Panc1 (cell line): ENCODE results near the gene PSME3IP1.

Experiments used
- POLR2AphosphoS5 ChIP-seq: IDR thresholded peaks from 2 replicates; pipeline ENCODE4 v1.6.1; 2012; ENCODE audit warnings: mild to moderate bottlenecking, low read depth, low read length, moderate library complexity
- SIN3A ChIP-seq: IDR thresholded peaks from 2 replicates; pipeline ENCODE4 v1.6.1; 2012; ENCODE audit warnings: low read depth, mild to moderate bottlenecking, low read length, moderate library complexity, borderline replicate concordance; ENCODE audit not compliant: insufficient read depth
- TCF7L2 ChIP-seq: IDR thresholded peaks from 2 replicates; pipeline ENCODE4 v1.6.1; 2011; ENCODE audit warnings: mild to moderate bottlenecking, low read depth, low read length, inconsistent platforms
- TF ChIP-seq, protein P1 (sequence below), 2 experiments: IDR thresholded peaks; 2 replicates each; pipeline ENCODE4 v1.6.1; 2011 to 2012; ENCODE audit warnings: low read depth in 2 of 2, control low read depth in 1 of 2, low read length in 1 of 2, mild to moderate bottlenecking in 1 of 2, moderate library complexity in 1 of 2; ENCODE audit not compliant: insufficient read depth in 1 of 2
- TF ChIP-seq, protein P2 (sequence below): fragments of 450-650 bp; IDR thresholded peaks from 2 replicates; pipeline ENCODE4 v1.5.1; 2017; ENCODE audit warnings: mild to moderate bottlenecking

DNA sequence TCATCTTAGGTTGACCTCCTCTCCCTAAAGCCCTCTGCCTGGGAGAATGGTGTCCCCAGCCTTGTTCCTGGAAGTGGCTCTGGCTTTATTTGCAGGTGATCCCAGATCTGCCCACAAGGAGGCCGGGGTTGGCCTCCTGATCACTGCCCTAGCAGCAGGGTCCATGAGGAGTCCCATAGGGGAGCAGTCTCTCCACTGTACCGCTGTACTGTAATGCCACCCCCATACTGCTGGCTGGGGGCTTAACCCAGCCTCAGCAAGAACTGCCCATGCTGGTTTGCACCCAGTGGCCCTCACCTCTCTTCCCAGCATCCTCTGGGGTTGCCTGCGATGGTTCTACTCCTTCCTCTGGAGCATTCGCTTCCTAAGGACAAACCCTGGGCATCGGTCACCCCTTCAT is 39.1 kb downstream of the PSME3IP1 start:
- TF ChIP-seq, protein P1, sequence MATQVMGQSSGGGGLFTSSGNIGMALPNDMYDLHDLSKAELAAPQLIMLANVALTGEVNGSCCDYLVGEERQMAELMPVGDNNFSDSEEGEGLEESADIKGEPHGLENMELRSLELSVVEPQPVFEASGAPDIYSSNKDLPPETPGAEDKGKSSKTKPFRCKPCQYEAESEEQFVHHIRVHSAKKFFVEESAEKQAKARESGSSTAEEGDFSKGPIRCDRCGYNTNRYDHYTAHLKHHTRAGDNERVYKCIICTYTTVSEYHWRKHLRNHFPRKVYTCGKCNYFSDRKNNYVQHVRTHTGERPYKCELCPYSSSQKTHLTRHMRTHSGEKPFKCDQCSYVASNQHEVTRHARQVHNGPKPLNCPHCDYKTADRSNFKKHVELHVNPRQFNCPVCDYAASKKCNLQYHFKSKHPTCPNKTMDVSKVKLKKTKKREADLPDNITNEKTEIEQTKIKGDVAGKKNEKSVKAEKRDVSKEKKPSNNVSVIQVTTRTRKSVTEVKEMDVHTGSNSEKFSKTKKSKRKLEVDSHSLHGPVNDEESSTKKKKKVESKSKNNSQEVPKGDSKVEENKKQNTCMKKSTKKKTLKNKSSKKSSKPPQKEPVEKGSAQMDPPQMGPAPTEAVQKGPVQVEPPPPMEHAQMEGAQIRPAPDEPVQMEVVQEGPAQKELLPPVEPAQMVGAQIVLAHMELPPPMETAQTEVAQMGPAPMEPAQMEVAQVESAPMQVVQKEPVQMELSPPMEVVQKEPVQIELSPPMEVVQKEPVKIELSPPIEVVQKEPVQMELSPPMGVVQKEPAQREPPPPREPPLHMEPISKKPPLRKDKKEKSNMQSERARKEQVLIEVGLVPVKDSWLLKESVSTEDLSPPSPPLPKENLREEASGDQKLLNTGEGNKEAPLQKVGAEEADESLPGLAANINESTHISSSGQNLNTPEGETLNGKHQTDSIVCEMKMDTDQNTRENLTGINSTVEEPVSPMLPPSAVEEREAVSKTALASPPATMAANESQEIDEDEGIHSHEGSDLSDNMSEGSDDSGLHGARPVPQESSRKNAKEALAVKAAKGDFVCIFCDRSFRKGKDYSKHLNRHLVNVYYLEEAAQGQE (IDR thresholded peaks at IDR 0.05; ENCODE audit: insufficient read depth in 1 of 2, low read depth in 2 of 2, low read length in 1 of 2), result no peak
- no peak for TF ChIP-seq TCF7L2
- TF ChIP-seq, protein P2, sequence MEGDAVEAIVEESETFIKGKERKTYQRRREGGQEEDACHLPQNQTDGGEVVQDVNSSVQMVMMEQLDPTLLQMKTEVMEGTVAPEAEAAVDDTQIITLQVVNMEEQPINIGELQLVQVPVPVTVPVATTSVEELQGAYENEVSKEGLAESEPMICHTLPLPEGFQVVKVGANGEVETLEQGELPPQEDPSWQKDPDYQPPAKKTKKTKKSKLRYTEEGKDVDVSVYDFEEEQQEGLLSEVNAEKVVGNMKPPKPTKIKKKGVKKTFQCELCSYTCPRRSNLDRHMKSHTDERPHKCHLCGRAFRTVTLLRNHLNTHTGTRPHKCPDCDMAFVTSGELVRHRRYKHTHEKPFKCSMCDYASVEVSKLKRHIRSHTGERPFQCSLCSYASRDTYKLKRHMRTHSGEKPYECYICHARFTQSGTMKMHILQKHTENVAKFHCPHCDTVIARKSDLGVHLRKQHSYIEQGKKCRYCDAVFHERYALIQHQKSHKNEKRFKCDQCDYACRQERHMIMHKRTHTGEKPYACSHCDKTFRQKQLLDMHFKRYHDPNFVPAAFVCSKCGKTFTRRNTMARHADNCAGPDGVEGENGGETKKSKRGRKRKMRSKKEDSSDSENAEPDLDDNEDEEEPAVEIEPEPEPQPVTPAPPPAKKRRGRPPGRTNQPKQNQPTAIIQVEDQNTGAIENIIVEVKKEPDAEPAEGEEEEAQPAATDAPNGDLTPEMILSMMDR, result no peak
- no peak for TF ChIP-seq POLR2AphosphoS5
- no peak for TF ChIP-seq SIN3A
